Glomerular visceral epithelial cell (primary cell): ENCODE data around the gene SCML2.
"Not testable (repeated sequence)": the region's sequence is repeated elsewhere in the genome, so short reads cannot be mapped to it uniquely, and the experiment has no call there.

Experiments used
- DNase-seq: peaks from one replicate; pipeline ENCODE4 v3.0.0-alpha.2; 2016; ENCODE audit errors: extremely low spot score

SCML2 gene

DNA sequence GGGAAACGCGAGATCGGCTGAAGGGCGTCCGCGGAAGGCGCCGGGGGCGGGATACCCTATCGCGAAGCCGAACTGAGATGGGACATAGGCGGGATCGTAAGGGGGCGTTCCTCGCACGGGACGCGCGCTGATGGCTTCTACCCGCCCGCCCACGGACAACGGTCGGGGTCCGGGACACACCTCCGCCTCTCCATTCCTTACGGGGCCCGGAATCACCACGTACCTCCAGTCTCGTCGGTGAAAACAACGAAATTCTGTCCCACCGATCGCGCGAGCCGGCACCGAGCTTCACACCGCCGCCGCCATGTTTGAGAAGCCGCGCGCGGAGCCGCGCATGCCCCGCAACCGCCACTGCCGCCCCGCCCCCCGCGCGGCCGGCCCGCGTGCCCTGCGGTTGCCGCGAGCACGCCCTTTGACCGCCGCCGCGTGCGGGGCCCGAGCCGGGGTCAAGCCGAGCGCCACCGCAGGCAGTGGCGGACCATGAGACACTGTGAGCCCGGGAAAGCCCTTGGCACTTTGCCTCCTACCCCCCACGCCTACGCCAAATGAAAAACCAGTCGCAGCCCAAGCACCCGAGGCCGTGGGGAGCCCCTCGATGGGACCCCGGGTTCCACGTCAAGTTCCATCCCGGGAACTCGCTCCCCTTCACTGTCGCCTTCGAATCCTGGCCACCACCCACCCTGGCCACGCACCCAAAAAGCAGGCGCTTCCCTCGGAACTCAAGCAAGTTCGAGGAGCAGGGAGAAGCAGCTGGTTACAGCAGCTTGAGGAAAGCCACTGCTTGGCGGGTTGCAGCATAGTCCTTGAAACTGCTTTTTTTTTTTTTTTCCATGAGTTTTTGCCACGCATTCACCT, at the start of gene SCML2:
Gene SCML2 (minus strand): TSS at position 320 of the 855 bp plus-strand sequence. CDS start 20,617 bp downstream, outside the sequence.
- peak; percentile 25 for DNase-seq

DNA sequence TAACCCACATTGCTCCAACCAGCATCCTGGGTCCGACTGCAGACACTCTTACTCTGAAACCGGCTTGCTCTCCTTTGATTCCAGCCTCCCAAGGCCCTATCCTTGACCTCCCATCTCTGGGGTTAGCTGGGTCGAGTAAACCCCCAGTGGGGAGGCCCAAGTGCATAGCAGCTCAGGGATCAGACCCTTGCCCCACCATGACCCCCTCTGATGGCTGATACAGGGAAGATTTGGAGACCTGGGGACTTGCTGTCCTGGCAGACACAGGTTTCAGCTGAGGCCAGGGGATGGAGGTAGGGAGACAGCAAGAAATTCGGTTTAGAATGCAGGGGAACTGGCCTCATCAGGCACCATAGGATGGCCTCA, 47.3 kb upstream of the SCML2 start:
- no peak for DNase-seq

DNA sequence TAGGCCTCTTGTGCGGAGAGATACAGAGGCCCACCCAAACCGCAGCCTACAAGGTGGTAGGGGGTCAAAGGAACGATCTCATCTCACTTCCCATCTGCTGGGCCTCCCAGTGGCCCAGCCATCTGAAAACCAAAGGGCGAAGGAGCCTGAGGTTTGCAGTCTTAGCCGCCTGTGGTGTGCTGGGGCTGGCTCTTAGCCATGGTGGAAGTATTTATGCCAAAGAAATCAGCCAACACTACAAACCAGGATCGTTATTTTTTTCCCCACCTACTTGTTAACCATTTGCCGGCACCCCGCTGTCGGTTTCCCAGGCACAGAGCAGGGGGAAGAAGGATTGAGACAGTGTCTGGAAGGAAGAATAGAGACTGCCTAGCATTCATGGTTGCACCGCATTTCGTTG, 40.0 kb upstream of the SCML2 start:
- DNase-seq: no peak

DNA sequence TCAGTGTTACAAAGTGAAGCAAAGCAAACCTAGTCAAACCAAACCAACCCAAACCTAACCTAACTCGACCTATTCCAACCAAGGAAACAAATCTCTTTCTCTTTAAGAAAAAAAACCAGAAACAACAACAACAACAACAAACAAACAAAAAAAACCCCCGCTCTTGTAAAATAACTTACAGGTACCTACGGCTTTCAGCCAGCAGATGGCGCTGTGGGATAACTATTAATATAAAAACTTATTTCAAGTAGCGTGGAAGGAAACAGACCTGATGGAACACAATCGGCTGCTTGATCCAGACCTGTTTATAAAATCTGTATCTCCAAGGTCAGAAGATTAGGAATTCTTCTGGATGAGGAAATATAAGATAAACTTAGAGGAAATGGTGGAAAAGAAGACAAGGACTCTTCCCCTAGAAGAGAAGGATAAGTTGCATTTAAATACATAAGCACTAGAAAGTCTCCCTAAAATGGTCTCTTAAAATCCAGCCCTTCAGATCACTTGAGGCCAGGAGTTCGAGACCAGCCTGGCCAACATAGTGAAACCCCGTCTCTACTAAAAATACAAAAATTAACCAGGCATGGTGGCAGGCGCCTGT, 36.6 kb upstream of the SCML2 start:
- peak; percentile 49 for DNase-seq

DNA sequence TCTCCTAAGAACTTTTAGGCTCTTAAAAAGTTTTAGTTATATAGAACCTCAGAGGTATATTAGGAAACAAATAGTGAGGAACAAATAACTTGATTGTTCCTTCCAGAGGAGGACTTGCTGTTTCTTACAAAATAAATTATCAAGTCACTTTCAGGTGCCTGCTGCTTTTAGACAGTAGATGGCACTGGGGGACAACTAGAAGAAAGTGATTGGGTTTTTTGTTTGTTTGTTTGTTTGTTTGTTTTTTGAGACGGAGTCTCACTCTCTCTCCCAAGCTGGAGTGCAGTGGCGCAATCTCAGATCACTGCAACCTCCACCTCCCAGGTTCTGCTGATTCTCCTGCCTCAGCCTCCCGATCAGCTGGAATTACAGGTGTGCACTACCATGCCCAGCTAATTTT, 35.5 kb upstream of the SCML2 start:
- no peak for DNase-seq

DNA sequence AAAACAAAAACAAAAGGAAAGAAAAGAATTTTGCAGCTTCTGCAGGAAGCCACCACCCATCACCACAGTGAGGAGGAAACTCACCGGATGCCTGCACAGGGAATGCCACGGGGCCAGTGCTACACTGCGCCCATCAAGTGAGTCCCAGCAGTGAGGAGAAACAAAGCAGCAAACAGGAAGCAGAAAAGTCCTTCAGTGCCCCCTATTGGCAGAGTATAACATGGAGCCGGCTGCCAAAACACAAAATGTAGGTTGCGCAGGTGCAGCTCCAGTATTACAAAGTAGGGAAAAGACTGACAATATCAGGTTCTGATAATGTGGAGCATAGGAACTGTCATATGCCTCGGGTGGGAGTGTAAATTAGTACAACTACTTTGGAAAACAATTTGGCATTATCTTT, 23.3 kb upstream of the SCML2 start:
- DNase-seq: peak; percentile 40

DNA sequence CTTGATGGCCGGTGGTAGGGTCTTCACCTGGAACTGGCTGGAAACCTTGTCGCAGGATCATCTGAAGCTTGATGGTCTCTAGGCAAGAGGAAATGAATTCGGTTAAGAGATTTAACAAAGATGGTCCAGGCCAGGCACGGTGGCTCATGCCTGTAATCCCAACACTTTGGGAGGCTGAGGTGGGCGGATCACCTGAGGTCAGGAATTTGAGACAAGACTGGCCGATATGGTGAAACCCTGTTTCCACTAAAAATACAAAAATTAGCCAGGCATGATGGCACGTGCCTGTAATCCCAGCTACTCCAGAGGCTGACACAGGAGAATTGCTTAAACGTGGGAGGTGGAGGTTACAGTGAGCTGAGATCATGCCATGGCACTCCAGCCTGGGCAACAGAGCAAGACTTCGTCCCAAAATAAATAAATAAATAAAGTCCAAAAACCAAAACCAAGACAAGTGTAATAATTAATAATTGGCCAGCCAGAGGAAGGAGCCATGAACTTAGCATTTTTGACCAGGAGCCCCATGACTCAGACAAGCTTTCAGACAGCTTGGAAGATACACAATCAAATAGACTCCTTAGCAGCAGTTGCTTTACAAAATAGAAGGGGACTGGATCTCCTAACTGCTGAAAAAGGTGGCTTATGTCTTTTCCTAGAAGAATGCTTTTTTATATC, 20.8 kb upstream of the SCML2 start:
- peak; percentile 5 for DNase-seq

DNA sequence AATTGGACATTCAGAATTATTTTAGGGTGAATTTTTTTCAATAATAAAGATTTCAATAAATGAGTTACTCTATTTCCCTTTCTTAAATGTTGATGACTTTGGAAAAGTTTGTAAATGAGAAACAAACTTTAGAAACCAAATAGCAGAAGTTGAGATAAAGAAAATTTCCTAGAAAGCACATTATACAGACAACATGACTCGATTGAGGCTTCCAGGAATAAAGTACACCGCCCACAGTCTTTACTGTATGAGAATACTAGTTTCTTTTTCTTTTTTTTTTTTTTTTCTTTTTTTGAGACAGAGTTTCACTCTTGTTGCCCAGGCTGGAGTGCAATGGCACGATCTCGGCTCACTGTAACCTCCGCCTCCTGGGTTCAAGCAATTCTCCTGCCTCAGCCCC, 14.6 kb upstream of the SCML2 start:
- DNase-seq: not testable (repeated sequence)

DNA sequence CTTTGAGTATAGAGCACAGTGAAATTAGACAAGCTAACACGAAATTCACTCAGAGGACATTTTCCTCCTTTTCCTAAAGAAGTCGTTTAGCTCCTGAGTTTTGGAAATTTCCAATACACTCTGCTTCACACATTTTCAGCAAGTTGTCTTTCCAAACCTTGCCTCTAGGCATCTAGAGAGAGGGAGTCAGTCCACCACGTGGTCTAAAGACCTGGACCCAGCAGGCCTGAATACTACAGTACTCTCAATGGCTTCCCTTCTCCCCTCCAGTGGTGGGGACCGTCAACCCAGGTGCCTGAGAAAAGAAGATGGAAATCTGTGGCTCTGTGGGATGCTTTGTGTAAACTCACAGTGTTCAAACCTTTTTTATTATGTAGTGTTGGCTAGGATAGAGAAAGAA, 13.9 kb upstream of the SCML2 start:
- no peak for DNase-seq

DNA sequence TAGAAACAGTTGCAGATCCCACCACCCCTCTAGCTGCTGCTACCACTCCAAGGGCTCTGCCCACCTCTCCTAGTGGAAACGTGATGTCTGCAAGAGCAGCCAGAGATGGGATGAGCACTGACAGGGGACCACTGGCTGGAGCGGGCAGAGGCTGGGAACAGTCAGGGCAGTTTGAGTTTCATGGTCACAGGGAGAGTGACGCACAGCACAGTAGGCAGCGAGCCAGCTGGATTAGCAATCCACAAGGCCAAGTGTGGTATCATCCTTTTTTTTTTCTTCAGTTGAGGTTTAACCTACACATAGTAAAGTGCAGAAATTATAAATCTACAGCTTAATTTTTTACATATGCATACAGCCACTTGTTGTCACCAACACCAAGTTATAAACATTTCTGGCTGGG, 6.4 kb upstream of the SCML2 start:
- DNase-seq: peak; percentile 12

DNA sequence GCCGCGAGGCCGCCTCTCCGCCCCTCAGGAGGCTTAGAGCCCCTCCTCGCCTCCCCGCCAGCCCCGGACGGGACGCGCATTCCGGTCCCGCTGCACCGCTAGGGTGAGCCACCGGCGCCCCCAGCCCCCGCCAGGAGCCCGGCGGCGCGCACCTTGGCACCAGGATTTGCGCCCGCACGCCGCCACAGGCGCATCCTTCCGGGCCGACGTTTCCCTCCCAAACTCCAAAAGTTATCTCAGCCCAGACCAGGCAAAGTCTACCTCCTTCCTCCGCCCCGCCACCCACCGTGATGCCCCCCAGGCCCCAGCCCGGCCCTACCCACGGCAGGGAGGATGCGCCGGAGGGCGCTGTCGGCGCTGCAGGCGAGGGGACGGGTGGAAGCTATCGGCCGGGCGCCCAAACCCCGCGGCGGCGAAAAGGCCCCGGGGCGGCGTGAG, 538 bp downstream of the SCML2 start:
- peak; percentile 9 for DNase-seq

DNA sequence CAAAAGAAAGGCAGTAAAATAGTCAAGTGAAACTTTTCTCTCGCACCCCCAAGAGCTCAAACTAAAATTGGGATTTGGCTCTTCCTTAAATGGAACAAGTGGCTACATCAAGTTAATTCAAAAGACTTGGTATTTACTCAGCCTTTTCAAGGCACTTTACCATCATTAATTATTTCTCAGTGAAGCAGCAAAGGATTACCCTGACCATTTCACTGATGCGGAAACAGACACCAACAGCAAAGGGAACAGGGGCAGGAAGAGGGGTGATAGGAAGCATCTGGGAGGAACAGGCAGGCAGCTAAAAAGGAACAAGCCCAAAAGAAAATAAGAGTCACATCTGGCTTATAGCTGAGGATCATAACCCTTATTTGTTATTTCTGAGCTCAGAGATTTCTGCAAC, 2.7 kb downstream of the SCML2 start:
- DNase-seq: peak; percentile 8

DNA sequence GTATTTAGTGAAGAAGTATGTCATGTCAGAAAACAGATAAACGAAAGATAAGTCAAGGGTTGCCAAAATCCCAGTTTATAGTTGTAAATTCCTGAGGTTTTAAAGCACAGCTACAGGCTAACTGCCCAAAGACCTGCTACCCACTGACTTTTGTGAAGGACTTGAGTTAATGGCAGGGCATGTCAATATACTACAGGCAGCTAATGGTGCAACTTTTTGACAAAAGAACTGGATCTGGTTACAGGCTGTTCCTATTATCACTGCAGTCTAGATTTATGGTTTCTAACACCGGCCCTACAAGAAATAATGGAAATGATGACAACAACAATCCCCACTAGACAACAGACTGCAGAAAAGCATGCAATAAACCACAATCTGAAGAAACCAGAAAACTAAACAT, 6.4 kb downstream of the SCML2 start:
- DNase-seq: no peak

DNA sequence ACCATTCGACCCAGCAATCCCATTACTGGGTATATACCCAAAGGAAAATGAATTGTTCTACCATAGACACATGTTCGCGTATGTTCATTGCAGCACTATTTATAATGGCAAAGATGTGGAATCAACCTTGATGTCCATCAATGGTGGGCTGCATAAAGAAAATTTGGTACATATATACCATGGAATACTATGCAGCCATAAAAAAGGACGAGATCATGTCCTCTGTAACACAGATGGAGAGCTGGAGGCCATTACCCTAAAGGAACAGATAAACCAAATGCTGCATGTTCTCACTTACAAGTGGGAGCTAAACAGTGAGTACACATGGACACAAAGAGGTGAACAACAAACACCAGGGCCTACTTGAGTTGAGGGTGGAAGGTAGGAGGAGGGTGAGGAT, 45.1 kb downstream of the SCML2 start:
- no peak for DNase-seq

DNA sequence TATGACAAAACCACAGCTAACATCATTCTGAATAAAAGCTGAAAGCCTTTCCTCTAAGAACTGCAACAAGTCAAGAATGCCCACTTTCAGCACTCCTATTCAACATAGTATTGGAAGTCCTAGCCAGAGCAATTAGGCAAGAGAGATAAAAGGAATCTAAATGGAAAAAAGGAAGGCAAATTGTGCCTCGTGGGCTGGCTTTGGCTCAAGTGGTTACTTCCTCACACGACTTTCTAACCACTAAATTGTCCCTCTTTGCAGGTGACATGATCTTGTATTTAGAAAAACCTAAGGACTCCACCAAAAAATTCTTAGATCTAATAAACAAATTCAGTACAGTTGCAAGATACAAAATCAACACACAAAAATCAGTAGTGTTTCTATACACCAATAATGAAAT, 57.2 kb downstream of the SCML2 start:
- DNase-seq: no peak

DNA sequence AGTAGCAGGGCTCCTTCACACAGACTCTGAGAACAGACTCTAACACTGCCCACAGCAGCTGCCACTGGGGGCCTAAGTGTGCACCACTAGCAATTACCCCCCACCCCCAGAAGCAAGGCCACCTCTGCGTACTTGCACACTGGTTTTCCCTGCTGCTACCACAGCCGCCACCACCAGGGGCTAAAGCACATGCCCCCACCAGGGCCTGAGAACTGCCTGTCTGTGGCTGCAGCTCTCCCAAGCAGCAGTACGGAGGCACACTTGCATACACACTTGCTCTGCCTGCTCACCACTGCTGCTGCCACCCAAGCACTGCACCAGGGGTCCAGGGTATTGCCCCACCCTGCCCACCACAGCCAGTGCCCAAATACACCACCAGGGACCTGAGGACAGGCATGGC, 59.6 kb downstream of the SCML2 start:
- no peak for DNase-seq

DNA sequence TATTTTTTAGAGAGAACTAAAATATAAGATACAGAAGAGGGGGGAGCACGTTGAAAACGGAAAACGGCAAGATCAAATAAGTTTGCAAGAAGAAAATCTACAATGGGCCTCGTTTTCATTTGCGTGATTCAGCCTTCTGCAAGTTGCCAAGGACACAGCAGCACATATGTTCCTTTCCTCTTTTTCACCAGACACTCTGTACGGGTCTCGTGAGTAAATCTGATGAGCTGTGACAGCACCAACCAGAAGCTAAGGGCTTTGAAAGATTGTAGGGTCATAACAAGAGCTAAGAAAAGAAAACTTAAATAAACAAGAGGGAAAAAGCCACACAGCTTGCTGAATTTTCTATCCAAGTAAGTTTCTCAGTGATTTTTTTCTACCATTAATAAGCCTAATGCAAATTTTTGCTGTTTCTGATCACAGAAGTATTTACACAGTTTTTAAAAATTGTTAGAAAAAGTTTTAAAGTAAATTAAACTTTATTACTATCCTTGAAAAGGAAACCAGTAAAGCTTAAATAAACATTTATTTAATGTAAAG, 63.4 kb downstream of the SCML2 start:
- no peak for DNase-seq

DNA sequence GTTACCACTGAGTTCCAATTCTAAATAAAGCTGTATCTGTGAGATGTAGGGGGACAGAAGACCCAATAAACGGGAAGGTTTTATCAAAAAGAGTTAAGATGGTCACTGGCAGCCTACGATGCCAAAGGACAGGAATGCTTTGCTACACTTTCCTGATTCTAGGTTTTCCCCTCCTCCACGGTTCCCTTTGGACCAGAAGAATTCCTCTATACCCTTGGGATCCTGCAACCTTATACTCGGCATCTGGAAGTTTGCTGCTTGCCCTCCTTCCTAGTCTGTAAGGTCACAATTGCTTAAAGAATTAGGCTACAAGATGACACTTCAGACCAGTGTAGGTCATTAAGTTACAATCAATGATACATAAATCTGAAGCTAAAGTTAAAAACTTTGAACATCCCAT, 64.3 kb downstream of the SCML2 start:
- DNase-seq: no peak

DNA sequence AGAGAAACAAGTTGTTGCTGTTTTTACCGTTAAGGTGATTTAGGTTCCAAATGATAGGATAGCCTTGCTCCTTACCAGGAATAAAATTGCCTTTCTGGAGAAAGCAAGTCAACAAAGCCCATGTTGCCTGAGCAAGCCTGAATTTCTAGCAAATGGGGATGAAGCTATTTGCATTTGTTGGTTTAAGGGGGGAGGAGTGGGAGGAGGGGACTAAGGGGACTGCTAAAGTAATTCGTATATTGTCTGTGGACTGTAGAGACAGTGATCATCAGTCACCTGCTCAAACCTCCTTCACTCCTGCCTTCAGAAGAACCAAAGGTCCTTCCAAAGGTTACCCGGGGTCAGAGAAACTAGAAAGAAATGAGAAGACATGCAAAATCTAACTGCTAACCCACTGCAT, 65.8 kb downstream of the SCML2 start:
- no peak for DNase-seq

DNA sequence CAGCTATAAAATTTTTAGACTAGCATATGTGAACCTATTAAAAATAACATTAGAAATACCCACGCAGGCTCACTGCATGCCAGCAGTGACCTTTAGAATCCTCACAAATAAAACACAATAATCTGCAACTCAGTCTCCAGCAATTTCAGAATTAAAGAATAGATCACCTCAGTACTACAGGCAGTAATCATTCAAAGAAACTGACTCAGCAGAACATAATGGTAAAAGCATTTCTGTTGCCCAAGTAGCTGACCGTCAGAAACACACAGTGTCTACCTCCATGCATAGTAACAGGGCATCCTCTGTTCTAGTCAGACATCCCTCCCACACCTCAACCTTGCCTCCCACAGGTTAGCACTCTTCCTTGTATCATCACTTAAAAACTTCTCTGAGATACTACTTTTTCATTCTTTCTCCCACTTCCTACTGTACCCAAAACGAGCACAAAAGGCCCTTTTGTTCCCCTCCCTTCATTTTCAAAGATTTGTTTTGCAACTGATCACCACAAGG, 68.1 kb downstream of the SCML2 start:
- DNase-seq: no peak

DNA sequence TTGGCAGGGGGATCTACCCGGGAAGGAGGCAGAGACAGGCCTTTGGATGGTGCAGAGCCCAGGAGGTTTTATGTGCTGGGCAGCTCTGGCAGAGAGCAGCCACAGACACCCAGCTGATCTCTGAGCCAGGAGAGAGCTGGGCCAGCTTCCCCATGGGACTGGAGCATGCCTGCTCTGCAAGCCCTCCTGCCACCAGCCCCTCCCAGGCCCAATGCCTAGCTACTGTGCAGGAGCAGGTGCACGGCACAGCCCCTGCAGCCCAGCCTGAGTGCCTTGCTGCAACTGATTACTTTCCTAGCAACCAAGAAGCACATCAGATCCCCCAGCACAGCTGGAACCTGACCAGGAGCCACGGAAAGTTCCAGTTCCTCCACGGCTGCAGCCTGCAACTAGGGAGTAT, 76.0 kb downstream of the SCML2 start:
- no peak for DNase-seq

DNA sequence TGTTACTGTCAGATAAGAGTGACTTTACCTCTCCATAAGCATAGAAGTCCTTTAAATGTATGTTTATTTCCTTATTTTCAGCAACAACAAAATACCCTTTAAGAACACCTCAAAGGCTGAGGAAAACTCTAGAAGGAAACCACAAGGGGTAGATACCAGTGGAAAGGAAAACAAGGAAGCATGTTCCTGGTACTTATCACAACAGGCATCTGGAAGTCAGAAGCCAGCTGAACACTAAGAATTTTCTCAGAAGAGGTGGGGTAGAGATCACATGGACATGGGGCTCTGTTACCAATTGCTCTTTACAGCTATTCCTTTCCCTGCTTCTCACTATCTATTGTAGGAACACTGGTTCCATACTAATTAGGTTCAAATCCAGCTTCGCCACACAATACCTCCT, 82.3 kb downstream of the SCML2 start:
- no peak for DNase-seq

DNA sequence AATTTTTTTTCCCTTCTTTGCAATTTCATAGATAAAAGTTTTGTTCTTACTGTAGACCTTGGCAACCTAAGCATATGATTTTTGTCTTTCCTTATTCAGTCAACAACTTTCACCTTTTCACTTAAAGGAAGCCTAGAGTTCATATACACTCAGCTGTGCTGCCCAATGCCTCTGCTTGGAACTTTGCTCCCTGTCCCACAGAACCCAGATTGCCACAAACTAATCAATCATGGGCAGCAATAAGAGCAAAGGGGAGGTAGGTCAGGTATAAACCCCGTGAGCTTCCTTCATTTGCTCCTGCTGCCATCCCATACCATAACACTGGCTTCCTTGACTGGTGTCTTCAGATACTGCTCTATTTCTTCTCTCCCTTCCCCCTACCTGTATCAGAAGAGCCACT, 82.8 kb downstream of the SCML2 start:
- no peak for DNase-seq
